Measurements from ENCODE around the gene RBFOX1. TPM values are rescaled to one million over a fixed set of nuclear protein-coding genes. Genes with fewer than 3 reads are reported as not detected.

The RBFOX1 gene
- total RNA-seq, 2 donors from 2014 or later: 1.6 to 2.6 TPM

DNA sequence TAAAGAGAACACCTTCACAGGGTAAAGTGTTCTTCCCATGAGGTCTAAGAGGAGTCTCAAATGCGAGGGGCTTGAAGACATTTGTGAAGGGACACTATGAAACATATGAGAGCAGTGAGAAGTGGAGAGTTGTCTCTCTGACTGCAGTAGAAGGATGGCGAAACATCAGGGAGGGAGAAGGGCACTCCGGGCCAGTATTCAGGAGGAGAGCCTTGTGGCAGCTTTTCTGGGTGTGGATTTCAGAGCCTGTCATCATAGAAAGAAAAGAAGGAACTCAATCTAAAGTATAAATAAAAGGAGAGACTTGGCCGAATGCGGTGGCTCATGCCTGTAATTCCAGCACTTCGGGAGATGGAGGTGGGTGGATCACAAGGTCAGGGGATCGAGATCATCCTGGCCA, 117.2 kb downstream of the RBFOX1 start:
- Histone ChIP-seq H3K27me3 (no peaks in the 10 kb centered on the region), H3K9ac (ENCODE audit: low read depth in 2 of 2, low read length in 2 of 2) (no peak overlapping the region), H3K4me3 (no peak overlapping the region), H3K36me3 (no peaks in the 10 kb centered on the region), H3K4me1 (no peaks in the 10 kb centered on the region), H3K9me3 (no peaks in the 10 kb centered on the region), H3K27ac (no peak overlapping the region)
- TF ChIP-seq CTCF (IDR thresholded peaks at IDR 0.05): no peak
- intact Hi-C loops (cut with DNase I): no loop called here
- no peak for DNase-seq

- H3K27ac ChIP-seq: no peak overlapping the region
- no peak overlapping the region for H3K4me3 ChIP-seq
- H3K27me3 ChIP-seq: no peaks in the 10 kb centered on the region
- DNase-seq: no peak
- no peaks in the 10 kb centered on the region for H3K36me3 ChIP-seq
- no peaks in the 10 kb centered on the region for H3K9me3 ChIP-seq
- H3K4me1 ChIP-seq: no peaks in the 10 kb centered on the region
- H3K9ac ChIP-seq (ENCODE audit: low read depth in 2 of 2, low read length in 2 of 2): no peak overlapping the region
- TF ChIP-seq CTCF (IDR thresholded peaks at IDR 0.05): no peak
- intact Hi-C loops (cut with DNase I): no loop called here
These were observed 117.8 kb downstream of the RBFOX1 start for GRCh38 chr16:7450440-7450839.

DNA sequence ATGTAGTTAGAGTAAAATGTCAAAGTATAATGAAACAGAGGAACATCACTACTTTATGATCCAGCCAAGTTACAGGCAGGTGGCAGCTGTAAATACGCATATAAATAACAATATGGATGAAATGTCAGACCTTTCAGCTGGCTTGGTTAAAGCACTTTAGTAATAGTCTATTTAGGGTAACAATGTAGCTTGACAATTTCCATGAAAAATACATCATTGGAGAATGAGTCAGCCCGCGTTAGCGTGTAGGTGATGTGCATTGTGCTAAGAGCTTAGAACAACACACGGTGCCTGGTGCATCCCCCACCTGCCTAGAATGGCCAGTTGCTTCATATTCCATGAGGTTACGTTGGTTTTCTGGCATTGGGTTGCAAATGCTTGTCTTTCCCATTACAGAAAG, 119.4 kb downstream of the RBFOX1 start:
- no peak for DNase-seq
- Histone ChIP-seq H3K36me3 (no peaks in the 10 kb centered on the region), H3K27me3 (no peaks in the 10 kb centered on the region), H3K27ac (no peak overlapping the region), H3K4me3 (no peak overlapping the region), H3K9me3 (no peaks in the 10 kb centered on the region), H3K4me1 (no peaks in the 10 kb centered on the region), H3K9ac (ENCODE audit: low read depth in 2 of 2, low read length in 2 of 2) (no peak overlapping the region)
- no peak for TF ChIP-seq CTCF (IDR thresholded peaks at IDR 0.05)
- intact Hi-C loops (cut with DNase I): no loop called here

DNA sequence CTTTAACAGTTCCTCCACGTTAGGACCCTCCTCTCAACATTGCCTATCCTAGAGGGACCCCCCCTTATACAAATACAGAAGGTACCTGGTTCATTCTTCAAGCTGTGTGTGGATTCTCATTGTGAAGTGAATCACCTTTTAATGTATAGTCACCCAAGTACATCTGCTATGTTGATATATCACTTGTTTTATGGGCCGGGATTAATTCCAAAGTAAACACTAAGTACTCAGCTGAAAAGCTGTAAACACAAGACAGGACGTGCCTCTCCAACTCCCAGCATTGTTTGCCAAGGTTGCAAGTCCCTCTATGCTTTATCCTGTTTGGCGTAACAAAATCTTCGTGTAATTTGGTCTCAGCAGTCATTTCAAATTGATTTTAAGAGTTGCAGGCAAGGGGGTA, 123.6 kb downstream of the RBFOX1 start:
- Histone ChIP-seq H3K4me1 (no peaks in the 10 kb centered on the region), H3K27me3 (no peaks in the 10 kb centered on the region), H3K9ac (ENCODE audit: low read depth in 2 of 2, low read length in 2 of 2) (no peak overlapping the region), H3K27ac (no peak overlapping the region), H3K36me3 (no peaks in the 10 kb centered on the region), H3K9me3 (no peaks in the 10 kb centered on the region), H3K4me3 (no peak overlapping the region)
- intact Hi-C loops (cut with DNase I): no loop called here
- no peak for DNase-seq
- TF ChIP-seq CTCF (IDR thresholded peaks at IDR 0.05): no peak

GRCh38 chr16:7458144-7458543, 125.5 kb downstream of the RBFOX1 start:
- Histone ChIP-seq H3K4me3 (no peak overlapping the region), H3K9me3 (no peaks in the 10 kb centered on the region), H3K9ac (ENCODE audit: low read depth in 2 of 2, low read length in 2 of 2) (no peak overlapping the region), H3K36me3 (no peaks in the 10 kb centered on the region), H3K27me3 (no peaks in the 10 kb centered on the region), H3K27ac (no peak overlapping the region), H3K4me1 (no peaks in the 10 kb centered on the region)
- no peak for DNase-seq
- no peak for TF ChIP-seq CTCF (IDR thresholded peaks at IDR 0.05)
- intact Hi-C loops (cut with DNase I): no loop called here

GRCh38 chr16:7470344-7470743, 137.7 kb downstream of the RBFOX1 start:
- intact Hi-C loops (cut with DNase I): no loop called here
- Histone ChIP-seq H3K4me1 (no peaks in the 10 kb centered on the region), H3K27ac (no peak overlapping the region), H3K27me3 (no peaks in the 10 kb centered on the region), H3K9me3 (no peaks in the 10 kb centered on the region), H3K4me3 (no peak overlapping the region), H3K9ac (ENCODE audit: low read depth in 2 of 2, low read length in 2 of 2) (no peak overlapping the region), H3K36me3 (no peaks in the 10 kb centered on the region)
- DNase-seq: no peak
- TF ChIP-seq CTCF (IDR thresholded peaks at IDR 0.05): no peak

All from colonic mucosa (tissue), 4 donors.